T-cell (primary cell): ENCODE data around the gene C16orf74. TPM values are rescaled to one million over a fixed set of nuclear protein-coding genes. Genes with fewer than 3 reads are reported as not detected.

Source experiments
- ATAC-seq, 4 experiments: fragments of 200-7000 bp in 3 of 4; fragments of 150-1000 bp in 1 of 4; cut with Tn5 transposase; replicated peaks in 1 of 4; 1 replicate in 3 of 4; 2 replicates in 1 of 4; pipeline ENCODE4 v1.10.0; 2021; ENCODE audit warnings: moderate library complexity in 3 of 4, mild to moderate bottlenecking in 2 of 4, moderate number of reproducible peaks in 1 of 4
- CTCF ChIA-PET, 2 donors: fragments of 300-600 bp; sonication (Branson Sonifier 250); formaldehyde crosslinking; loops; one replicate each; lab custom pipeline; 2022; ENCODE audit warnings: antibody characterized with exemption in 2 of 2; lab: Charles Lee
- POLR2A ChIA-PET, 2 donors: fragments of 300-600 bp; sonication (Branson Sonifier 250); formaldehyde crosslinking; loops; one replicate each; lab custom pipeline; 2022; ENCODE audit warnings: antibody characterized with exemption in 2 of 2; lab: Charles Lee
- DNase-seq, 35 experiments: peaks; one replicate each; pipeline versions ENCODE4 v3.0.0 to v3.0.0-alpha.2; 2013 to 2023
- H3K27ac ChIP-seq: one replicate; pipeline ENCODE4 v1.5.1; 2013; ENCODE audit warnings: low read length
- H3K27me3 ChIP-seq, 2 experiments: replicated peaks in 1 of 2; 1 replicate in 1 of 2; 2 replicates in 1 of 2; pipeline versions ENCODE4 v1.6.1 to v1.7.0; 2013; ENCODE audit warnings: low read length in 1 of 2, mixed read lengths in 1 of 2; ENCODE audit not compliant: control insufficient read depth in 2 of 2, insufficient read depth in 2 of 2; ENCODE audit errors: extremely low read depth in 1 of 2
- H3K36me3 ChIP-seq, 2 donors: 1 replicate in 1 of 2; 2 replicates in 1 of 2; pipeline versions ENCODE4 v1.6.1 to v1.7.0; 2013; ENCODE audit warnings: low read length in 1 of 2; ENCODE audit not compliant: control insufficient read depth in 2 of 2, insufficient read depth in 1 of 2; ENCODE audit errors: extremely low read depth in 1 of 2
- H3K4me1 ChIP-seq, 2 experiments: 1 replicate in 1 of 2; 2 replicates in 1 of 2; pipeline versions ENCODE4 v1.6.1 to v1.7.0; 2013; ENCODE audit warnings: low read length in 2 of 2, mixed read lengths in 1 of 2; ENCODE audit not compliant: insufficient read depth in 2 of 2, control insufficient read depth in 1 of 2; ENCODE audit errors: extremely low read depth in 1 of 2
- H3K4me3 ChIP-seq, 2 donors: 1 replicate in 1 of 2; 2 replicates in 1 of 2; pipeline versions ENCODE4 v1.5.1 to v1.7.0; 2013; ENCODE audit warnings: mild to moderate bottlenecking in 2 of 2, low read length in 1 of 2, moderate library complexity in 1 of 2; ENCODE audit not compliant: control insufficient read depth in 1 of 2; ENCODE audit errors: extremely low read depth in 1 of 2
- H3K9me3 ChIP-seq: 2 replicates; pipeline ENCODE4 v1.7.0; 2013
- H3K27ac Mint-ChIP-seq, 2 donors: one replicate each; pipeline ENCODE4 v1.8.0; 2020 to 2021; ENCODE audit warnings: mild to moderate bottlenecking in 2 of 2, mixed read lengths in 2 of 2
- H3K27me3 Mint-ChIP-seq, 2 donors: one replicate each; pipeline ENCODE4 v1.8.0; 2021 to 2022; ENCODE audit warnings: mixed read lengths in 2 of 2
- H3K36me3 Mint-ChIP-seq: one replicate; pipeline ENCODE4 v1.8.0; 2021; ENCODE audit warnings: mixed read lengths
- H3K4me1 Mint-ChIP-seq, 3 donors: one replicate each; pipeline ENCODE4 v1.8.0; 2020 to 2022; ENCODE audit warnings: mixed read lengths in 3 of 3, mild to moderate bottlenecking in 1 of 3
- H3K4me3 Mint-ChIP-seq, 3 donors: one replicate each; pipeline ENCODE4 v1.8.0; 2020 to 2022; ENCODE audit warnings: mild to moderate bottlenecking in 3 of 3, mixed read lengths in 3 of 3, moderate library complexity in 3 of 3
- H3K9me3 Mint-ChIP-seq, 3 donors: one replicate each; pipeline ENCODE4 v1.8.0; 2020 to 2022; ENCODE audit warnings: mixed read lengths in 3 of 3
- WGBS: methylation state at CpG from one replicate; pipeline ENCODE4 v1.1.5; 2013; ENCODE audit warnings: missing lambda C conversion rate; ENCODE audit not compliant: insufficient coverage; 5-methylcytosine and 5-hydroxymethylcytosine counted together
- total RNA-seq, 35 experiments: library from RNA in 6 of 35; stranded (reverse) in 6 of 35; fragments of 120-200 nt in 1 of 35; gene quantifications; one replicate each; pipeline versions ENCODE4 v1.2.1 to v1.2.4 and lab custom pipeline; 2013 to 2026

The C16orf74 gene
- 10 to 100 TPM in 3 of 5 donors, 1 to 10 TPM in 2; 3.1 to 21.7 (median 15.6) TPM for total RNA-seq
- total RNA-seq (2013), result 6.7 TPM
- total RNA-seq (lab: John Stamatoyannopoulos, UW), result 0 to 15.7 (median 2.0) reads per million in 29 experiments

DNA sequence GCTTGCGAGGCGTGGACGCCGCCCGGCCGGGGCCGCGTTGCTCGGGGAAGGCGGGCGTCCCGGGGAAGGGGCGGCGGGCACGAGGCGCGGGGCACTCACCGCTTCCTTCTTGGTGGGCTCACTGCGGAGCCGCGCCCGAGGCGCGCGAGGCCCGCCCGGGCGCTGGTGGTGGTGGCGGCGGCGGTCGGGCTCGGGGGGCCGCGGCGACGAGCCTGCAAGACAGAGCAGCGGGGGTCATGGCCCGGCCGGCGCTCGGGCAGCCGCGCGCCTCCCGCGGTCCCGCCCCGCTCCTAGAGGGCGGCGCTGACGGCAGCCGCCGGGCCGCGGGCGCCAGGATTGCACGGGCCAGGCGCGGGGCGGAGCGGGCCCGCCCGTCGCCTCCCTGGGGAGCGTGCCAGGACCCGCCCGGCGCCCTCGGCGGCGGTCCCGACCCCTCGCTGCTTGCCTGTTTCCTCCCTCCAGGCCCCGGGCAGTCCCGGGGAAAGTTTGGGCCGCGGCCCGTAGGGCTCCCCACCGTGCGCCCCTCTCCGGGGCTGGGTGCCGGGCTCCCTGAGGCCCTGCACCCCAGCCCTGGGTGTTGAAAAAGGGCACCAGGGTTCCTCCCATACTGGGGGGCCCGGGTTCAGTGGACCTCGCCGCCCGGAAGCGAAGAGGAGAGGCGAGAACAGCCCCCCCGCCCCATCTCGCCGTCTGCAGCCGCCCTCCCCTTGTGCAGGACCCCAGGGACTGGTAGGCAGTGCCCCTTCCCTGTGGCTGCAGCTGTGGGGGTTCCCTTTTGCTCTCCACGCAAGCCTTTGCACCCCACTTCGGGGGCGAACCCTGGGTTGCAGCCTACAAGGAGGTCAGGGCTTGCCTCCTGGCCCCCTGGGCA, at the start of gene C16orf74:
C16orf74 (minus strand) TSS at position 270 of the 871 bp plus-strand sequence. CDS start 15,879 bp downstream, outside the sequence.
- WGBS, result 8% methylated on average over 89 of the region's 96 CpGs
- H3K4me1 Mint-ChIP-seq, result peaks cover 5 to 22% (median 6%) of the 10 kb centered on the region in 3 donors
- H3K27ac Mint-ChIP-seq, result no peak within 1 kb of the TSS
- CTCF ChIA-PET, result no interaction called here
- peaks cover 11 to 34% of the 10 kb centered on the region in 2 donors for H3K27me3 Mint-ChIP-seq
- peak in 1 of 35 experiments; percentile 27 for DNase-seq
- peak within 1 kb of the TSS; percentile 82 to 85 (median 83) for H3K4me3 Mint-ChIP-seq
- peak within 1 kb of the TSS; percentile 29 to 56 for H3K4me3 ChIP-seq
- POLR2A ChIA-PET, result no interaction called here
- no peak within 1 kb of the TSS for H3K27ac ChIP-seq
- H3K27me3 ChIP-seq, result peaks cover 0 to 62% of the 10 kb centered on the region in 2 experiments
- H3K4me1 ChIP-seq, result peaks cover 0 to 19% of the 10 kb centered on the region in 2 experiments
- H3K9me3 ChIP-seq, result no peaks in the 10 kb centered on the region
- no peaks in the 10 kb centered on the region for H3K36me3 ChIP-seq
- no peaks in the 10 kb centered on the region for H3K36me3 Mint-ChIP-seq
- H3K9me3 Mint-ChIP-seq, result no peaks in the 10 kb centered on the region
- ATAC-seq, result peak; percentile 62 to 84 (median 66)

DNA sequence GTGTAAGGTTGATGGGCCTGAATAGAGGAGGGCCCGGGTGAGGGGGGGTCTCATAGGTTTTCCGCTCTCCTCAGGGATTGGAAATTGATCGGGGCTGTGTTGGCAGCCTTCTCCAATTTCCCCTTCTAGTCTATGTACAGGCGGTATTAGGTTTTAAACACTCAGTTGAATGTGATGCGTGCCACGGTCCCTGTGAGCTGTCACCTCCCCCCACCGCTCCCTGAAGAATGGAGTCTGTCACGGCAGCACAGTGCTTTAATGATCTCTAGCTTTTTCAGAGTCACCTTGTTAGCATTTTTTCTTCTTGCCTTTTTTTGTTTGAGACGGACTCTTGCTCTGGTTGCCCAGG, 49.4 kb upstream of the C16orf74 start:
- POLR2A ChIA-PET, result interaction anchor here in 1 of 2 donors (0.6 kb wide), 1 partner anchor 29 kb away, joined by 4 read pairs; no protein-coding TSS in a partner anchor
- Histone ChIP-seq H3K36me3 (peaks cover 5 to 55% of the 10 kb centered on the region in 2 donors), H3K9me3 (no peaks in the 10 kb centered on the region), H3K27ac (peak overlapping the region; percentile 73), H3K4me3 (peak overlapping the region; percentile 66 to 74), H3K4me1 (peaks cover 14 to 26% of the 10 kb centered on the region in 2 experiments), H3K27me3 (no peaks in the 10 kb centered on the region)
- CTCF ChIA-PET, result interaction anchor here in 1 of 2 donors (0.5 to 1.4 kb wide), 3 partner anchors 21 to 326 kb away, joined by 3 read pairs; no protein-coding TSS in a partner anchor
- Mint-ChIP-seq H3K27me3 (no peaks in the 10 kb centered on the region), H3K4me3 (peak overlapping the region; percentile 82 to 85 (median 85)), H3K4me1 (peaks cover 60 to 67% (median 67%) of the 10 kb centered on the region in 3 donors), H3K36me3 (peaks cover 48% of the 10 kb centered on the region), H3K9me3 (no peaks in the 10 kb centered on the region), H3K27ac (peak overlapping the region; percentile 85 to 89)
- ATAC-seq (peak in 1 of 4 experiments; percentile 41), DNase-seq (peak in 22 of 35 experiments; percentile 47 to 77 (median 58))
- WGBS, result 31% methylated on average over 6 of the region's 9 CpGs

DNA sequence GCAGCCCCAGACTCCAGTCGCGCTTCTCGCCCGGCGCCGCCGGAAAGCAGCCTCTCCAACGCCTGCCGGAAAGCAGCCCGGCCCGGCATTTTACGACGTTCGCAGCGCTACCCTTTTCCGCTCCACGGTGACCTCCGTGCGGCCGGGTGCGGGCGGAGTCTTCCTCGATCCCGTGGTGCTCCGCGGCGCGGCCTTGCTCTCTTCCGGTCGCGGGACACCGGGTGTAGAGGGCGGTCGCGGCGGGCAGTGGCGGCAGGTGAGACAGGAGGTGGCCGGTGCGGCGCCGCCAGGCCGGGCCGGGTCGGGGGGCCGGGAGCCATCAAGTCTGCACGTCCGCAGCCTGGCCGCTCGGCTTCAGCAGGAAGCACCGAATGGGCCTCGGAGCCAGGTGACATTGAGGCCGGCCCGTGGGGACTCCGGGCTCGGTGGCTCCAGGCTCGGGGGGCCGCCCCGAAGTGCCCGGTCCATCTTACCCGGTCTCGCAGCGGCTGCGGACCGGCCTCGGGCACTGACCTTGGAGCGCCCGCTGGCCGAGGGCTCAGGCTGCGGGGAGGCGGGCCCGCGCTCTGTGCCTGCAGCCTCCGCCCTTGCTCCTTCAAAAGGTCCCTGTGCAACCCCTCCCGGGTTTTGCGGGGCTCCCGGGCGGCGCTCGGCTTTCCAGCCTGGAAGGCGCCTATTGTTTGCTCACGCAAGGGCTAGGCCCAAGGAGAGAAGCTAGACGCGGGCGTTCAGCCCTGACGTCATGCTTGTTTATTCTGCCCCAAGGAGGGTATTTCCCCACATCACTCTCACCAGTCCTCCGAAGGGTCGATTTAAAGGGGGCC, 48.8 kb upstream of the C16orf74 start, which contains the start of the genes COX4I1 and EMC8:
COX4I1 (plus strand) TSS at position 199 of the 824 bp plus-strand sequence. CDS start 1,511 bp downstream, outside the sequence.
EMC8 (minus strand) TSS at position 48 of the 824 bp plus-strand sequence. CDS start 249 bp downstream, outside the sequence.
- H3K4me3 ChIP-seq, result peak within 1 kb of the TSS; percentile 66 to 74
- CTCF ChIA-PET, result interaction anchor here (0.6 to 1.4 kb wide), 3 partner anchors 21 to 270 kb away, joined by 3 to 6 read pairs (median 3); no protein-coding TSS in a partner anchor

DNA sequence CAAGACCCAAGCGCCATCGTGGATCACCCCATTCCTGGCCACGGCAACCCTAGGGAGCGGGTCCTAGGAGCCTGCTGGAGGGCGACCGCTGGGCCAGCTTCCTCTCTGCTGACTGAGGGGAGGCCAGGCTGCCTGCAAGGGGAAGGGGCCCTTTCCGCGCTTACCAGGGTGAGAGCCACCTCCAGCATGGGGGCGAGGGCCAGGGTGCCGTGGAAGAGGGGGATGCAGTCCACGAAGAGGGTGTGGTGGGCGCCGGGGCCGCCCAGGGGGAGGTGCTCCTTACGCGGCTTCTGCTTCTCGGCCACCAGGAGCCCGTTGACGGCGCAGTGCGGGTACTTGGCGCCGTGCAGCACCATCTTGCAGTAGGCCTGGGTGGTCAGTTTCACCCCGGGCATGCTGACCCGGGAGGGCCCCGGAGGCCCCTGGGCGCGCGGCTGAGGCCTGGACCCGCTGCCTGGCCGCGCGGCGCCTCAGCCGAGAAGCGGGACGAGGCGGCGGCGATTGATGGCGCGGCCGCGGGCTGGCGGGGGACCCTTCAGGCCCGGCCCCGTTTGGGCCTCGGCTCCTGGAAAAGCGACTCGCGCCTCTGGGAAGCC, 48.1 kb upstream of the C16orf74 start:
- H3K27ac ChIP-seq, result no peak overlapping the region
- peaks cover 14 to 26% of the 10 kb centered on the region in 2 experiments for H3K4me1 ChIP-seq
- no peaks in the 10 kb centered on the region for H3K9me3 ChIP-seq
- ChIA-PET CTCF (no interaction called here), POLR2A (no interaction called here)
- peak overlapping the region; percentile 66 to 74 for H3K4me3 ChIP-seq
- Mint-ChIP-seq H3K4me1 (peaks cover 58 to 76% (median 74%) of the 10 kb centered on the region in 3 donors), H3K9me3 (no peaks in the 10 kb centered on the region), H3K27me3 (no peaks in the 10 kb centered on the region), H3K36me3 (peaks cover 48% of the 10 kb centered on the region), H3K27ac (peak overlapping the region in 1 of 2 donors; percentile 76), H3K4me3 (peak overlapping the region; percentile 83 to 90 (median 85))
- peak in 28 of 35 experiments; percentile 8 to 49 (median 28) for DNase-seq
- under 1% methylated on average over 51 of the region's 51 CpGs for WGBS
- peaks cover 3 to 58% of the 10 kb centered on the region in 2 donors for H3K36me3 ChIP-seq
- ATAC-seq, result peak; percentile 14 to 31 (median 27)
- H3K27me3 ChIP-seq, result no peaks in the 10 kb centered on the region

More for the DNA sequence above, 48.8 kb upstream of the C16orf74 start, which contains the start of the genes COX4I1 and EMC8:
- H3K27ac ChIP-seq, result peak within 1 kb of the TSS; percentile 73
- POLR2A ChIA-PET, result interaction anchor here in 1 of 2 donors (0.6 kb wide), 1 partner anchor 29 kb away, joined by 4 read pairs; no protein-coding TSS in a partner anchor
- H3K27me3 ChIP-seq, result no peaks in the 10 kb centered on the region
- ATAC-seq, result peak; percentile 88 to 97 (median 92)
- DNase-seq, result peak; percentile 85 to 95 (median 91)
- Mint-ChIP-seq H3K36me3 (peaks cover 48% of the 10 kb centered on the region), H3K4me3 (peak within 1 kb of the TSS; percentile 83 to 90 (median 85)), H3K27ac (peak within 1 kb of the TSS; percentile 86 to 89), H3K9me3 (no peaks in the 10 kb centered on the region), H3K4me1 (peaks cover 59 to 72% (median 71%) of the 10 kb centered on the region in 3 donors), H3K27me3 (no peaks in the 10 kb centered on the region)
- under 1% methylated on average over 81 of the region's 87 CpGs for WGBS
- H3K9me3 ChIP-seq, result no peaks in the 10 kb centered on the region
- peaks cover 2 to 56% of the 10 kb centered on the region in 2 donors for H3K36me3 ChIP-seq
- peaks cover 14 to 26% of the 10 kb centered on the region in 2 experiments for H3K4me1 ChIP-seq

DNA sequence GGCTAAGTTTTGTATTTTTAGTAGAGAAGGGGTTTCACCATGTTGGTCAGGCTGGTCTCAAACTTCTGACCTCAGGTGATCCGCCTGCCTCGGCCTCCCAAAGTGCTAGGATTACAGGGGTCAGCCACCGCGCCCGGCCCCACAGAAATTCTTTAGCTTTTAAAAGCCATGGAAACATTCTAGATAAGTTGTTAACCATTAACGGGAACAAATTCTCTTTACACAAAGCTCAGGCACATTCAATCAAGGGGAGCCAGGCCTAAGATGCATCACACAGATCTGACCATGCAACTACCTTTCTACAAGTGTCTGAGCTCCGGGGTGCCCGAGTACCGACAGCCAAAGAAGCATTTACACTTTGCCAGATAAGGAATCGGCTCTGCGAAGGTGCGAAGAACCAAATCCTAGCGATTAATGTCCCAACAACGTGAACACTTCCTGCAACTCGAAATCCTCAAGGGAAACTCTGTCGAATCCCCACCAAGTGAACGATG, 47.4 kb upstream of the C16orf74 start:
- no peaks in the 10 kb centered on the region for H3K9me3 Mint-ChIP-seq
- Histone ChIP-seq H3K36me3 (peaks cover 3 to 57% of the 10 kb centered on the region in 2 donors), H3K4me1 (peaks cover 14 to 26% of the 10 kb centered on the region in 2 experiments), H3K27me3 (no peaks in the 10 kb centered on the region), H3K9me3 (no peaks in the 10 kb centered on the region), H3K27ac (no peak overlapping the region), H3K4me3 (peak overlapping the region; percentile 66 to 74)
- ChIA-PET POLR2A (no interaction called here), CTCF (no interaction called here)
- H3K4me3 Mint-ChIP-seq, result peak overlapping the region; percentile 83 to 87 (median 85)
- no peak overlapping the region for H3K27ac Mint-ChIP-seq
- WGBS, result 26% methylated on average over 15 of the region's 17 CpGs
- H3K4me1 Mint-ChIP-seq, result peaks cover 57 to 71% (median 69%) of the 10 kb centered on the region in 3 donors
- H3K27me3 Mint-ChIP-seq, result no peaks in the 10 kb centered on the region
- no peak for DNase-seq
- peaks cover 46% of the 10 kb centered on the region for H3K36me3 Mint-ChIP-seq
- no peak for ATAC-seq
